T-helper 2 cell (primary cell): ENCODE data around the gene PSMC3IP.

Source experiments
- DNase-seq, 5 experiments: peaks; one replicate each; pipeline versions ENCODE4 v3.0.0 to v3.0.0-alpha.2; 2012 to 2022

The PSMC3IP gene

DNA sequence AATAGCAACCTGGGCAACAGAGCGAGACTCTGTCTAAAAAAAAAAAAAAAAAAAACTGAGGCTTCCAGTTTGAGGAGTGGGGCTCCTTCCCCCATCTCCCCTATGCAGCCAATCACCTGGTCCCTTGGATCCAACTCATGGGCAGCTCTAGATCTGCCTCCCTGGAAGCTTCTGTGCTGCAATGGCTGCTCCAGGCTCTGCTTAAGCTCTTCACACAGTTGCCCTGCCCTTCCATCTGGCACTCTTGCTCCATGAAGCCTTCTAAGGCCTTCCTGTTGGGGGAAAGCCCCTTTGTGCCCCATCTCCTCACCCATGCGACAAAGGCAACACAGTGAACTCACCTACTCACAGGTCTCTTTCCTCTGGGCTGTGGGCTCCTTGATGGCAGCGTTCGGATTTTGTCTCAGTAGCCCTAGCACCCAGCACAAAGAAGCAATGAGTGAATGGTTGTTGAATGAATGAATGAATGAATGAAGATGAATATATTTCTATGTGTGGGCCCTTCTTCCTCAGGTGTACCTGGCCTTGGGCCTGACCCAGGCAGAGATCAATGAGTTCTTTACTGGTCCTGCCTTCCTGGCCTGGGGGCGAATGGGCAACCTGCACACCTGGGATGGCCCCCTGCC, 39.6 kb downstream of the PSMC3IP start:
- no peak for DNase-seq

DNA sequence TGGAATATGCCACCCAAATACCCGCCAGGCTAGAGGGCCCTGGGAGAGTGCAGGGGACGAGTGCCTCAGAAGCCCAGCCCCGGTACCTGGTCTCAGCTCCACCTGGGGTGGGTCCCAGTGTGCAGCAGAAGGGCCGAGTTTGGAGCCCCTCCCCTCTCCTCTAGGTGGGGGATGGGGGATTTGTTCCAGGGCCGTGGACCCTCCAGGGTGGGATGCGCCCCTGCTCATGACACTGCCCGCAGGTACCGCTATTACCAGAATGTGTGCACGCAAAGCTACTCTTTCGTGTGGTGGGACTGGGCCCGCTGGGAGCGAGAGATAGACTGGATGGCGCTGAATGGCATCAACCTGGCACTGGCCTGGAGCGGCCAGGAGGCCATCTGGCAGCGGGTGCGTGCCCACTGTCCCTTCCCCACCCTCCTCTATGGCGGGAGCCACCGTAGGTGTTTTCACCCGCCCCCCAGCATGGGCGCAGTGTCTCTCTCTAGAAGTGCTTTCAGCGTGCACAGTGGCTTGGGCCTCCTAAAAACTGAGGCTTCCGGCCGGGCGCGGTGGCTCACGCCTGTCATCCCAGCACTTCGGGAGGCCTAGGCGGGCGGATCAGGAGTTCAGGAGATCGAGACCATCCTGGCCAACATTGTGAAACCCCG, 40.2 kb downstream of the PSMC3IP start:
- no peak for DNase-seq

DNA sequence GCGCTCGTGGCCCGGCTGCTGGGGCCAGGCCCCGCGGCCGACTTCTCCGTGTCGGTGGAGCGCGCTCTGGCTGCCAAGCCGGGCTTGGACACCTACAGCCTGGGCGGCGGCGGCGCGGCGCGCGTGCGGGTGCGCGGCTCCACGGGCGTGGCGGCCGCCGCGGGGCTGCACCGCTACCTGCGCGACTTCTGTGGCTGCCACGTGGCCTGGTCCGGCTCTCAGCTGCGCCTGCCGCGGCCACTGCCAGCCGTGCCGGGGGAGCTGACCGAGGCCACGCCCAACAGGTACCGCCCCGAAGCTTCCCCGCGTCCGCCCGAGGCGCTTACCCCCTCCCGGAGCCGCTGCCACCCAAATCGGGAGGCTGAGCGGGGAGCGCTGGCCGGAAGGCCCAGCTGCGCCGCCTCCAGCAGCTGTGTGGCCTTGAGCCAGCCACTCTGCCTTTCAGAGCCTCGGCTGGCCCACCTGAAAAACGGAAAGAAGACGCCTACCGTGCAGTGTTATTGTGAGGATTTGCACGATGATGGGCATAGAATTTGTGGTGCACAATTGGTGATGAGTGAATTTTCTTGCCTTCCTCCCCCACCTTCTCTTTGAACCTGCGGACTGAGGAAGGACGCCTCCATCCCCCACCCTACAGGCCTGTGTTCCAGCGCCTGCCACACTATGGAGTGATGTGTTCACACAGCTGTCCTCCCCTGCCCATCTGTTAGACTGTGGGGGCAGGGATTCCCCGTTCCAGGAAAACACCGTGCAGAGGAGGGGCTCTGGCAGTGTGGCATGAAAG, 41.0 kb downstream of the PSMC3IP start:
- DNase-seq = peak; percentile 42 to 77 (median 54)

DNA sequence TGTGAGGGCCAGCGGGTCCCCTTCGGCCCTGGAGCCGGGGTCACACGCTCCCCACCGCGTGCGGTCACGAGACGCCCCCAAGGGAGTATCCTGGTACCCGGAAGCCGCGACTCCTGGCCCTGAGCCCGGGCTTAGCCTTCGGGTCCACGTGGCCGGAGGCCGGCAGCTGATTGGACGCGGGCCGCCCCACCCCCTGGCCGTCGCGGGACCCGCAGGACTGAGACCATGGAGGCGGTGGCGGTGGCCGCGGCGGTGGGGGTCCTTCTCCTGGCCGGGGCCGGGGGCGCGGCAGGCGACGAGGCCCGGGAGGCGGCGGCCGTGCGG, 41.5 kb downstream of the PSMC3IP start, which contains the start of gene NAGLU:
Gene NAGLU (plus strand): TSS at position 194 of the 324 bp plus-strand sequence. CDS start 32 bp downstream, at position 226.
- DNase-seq = peak; percentile 63 to 86 (median 71)

DNA sequence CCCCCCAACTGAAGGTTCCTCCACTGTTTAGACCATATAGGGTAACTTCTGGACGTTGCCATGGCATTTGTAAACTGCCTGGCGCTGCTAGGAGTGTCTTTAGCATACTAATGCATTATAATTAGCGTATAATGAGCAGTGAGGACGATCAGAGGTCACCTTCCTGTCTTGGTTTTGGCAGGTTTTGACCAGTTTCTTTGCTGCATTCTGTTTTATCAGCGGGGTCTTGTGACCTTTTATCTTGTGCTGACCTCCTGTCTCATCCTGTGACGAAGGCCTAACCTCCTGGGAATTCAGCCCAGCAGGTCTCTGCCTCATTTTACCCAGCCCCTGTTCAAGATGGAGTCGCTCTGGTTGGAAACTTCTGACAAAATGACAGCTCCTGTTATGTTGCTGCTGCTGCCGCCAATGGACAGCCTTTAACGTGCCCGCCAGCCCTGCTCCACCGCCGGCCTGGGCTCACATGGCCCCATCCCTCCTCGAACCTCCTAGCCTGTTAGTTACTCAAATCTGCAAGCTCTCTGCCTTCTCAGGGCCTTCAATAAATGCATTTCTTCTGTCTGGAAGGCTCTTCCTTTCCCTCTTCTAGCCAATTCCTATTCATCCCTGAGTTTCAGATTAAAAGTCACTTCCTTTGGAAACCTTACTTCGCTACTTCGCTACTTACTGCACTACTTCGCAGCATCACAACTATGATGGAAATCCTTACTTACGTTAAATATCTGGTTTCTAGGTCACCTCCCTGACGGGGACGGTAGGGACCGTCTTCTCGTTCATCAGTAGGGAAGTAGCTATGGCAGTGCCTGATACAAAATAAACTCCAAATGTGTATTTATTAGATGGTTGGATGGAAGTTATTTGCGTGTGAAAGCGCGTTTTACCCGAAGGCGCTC, 42.1 kb downstream of the PSMC3IP start:
- no peak for DNase-seq

DNA sequence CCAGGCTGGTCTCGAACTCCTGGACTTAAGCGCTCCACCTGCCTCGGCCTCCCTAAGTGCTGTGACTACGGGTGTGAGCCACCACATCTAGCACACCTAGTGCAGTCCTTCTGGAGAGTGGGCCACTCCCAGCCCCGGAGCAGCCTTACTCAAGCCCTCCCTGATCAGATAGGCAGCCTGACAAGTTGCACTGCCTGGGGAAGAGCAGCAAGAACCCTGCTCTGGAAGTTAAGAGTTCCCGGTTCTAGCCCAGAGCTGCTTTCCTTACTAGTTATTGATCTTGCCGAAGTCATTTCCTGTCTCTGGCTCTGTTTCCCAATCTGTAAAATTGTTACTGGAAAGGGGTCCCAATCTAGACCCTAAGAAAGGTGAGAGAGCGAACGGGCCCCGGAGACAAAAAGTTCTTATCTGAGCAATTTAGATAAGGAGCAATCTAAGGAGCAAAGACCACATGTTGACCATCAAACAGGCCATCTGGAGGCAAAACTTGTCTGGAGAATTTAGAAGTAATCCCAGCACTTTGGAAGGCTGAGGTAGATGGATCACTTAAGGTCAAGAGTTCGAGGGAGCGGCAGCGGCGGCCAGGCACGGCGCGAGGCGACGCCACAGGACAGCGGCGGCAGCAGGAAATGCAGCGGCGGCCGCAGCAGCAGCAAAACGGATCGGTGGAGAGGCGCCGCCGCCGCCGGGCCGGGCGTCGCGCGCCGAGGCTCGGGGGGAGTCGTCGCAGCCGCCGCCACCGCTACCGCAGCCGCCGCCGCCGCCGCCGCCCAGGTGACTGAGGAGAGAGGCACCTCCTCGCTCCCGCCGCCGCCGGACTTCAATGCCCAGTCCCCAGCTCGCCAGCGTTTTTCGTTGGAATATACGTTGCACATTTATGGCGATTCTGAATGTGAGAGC, 45.8 kb downstream of the PSMC3IP start:
- peak; percentile 25 to 58 (median 38) for DNase-seq

DNA sequence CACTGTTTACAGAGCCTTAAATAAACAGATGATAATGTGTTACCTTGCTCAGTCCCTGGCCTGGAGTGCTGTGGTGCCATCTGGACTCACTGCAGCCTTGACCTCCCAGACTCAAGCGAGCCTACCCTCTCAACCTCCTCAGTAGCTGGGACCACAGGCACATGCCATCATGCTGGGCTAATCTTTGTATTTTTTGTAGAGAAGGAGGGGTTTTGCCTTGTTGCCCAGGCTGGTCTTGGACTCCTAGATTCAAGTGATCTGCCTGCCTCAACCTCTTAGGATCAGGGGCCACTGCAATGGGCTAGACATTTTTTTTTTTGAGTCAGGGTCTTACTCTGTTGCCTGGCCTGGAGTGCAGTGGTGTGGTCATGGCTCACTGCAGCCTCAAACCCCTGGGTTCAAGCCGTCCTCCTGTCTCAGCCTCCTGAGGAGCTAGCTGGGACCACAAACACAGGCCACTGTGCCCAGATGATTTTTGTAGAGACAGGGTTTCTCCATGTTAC, 46.5 kb downstream of the PSMC3IP start:
- no peak for DNase-seq

DNA sequence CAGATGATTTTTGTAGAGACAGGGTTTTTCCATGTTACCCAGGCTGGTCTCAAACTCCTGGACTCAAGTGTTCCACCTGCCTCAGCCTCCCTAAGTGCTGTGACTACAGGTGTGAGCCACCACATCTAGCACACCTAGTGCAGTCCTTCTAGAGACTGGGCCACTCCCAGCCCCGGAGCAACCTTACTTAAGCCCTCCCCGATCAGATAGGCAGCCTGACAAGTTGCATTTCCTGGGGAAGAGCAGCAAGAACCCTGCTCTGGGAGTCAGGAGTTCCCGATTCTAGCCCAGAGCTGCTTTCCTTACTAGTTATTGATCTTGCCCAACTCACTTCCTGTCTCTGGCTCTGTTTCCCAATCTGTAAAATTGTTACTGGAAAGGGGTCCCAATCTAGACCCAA, 48.5 kb downstream of the PSMC3IP start:
- no peak for DNase-seq

DNA sequence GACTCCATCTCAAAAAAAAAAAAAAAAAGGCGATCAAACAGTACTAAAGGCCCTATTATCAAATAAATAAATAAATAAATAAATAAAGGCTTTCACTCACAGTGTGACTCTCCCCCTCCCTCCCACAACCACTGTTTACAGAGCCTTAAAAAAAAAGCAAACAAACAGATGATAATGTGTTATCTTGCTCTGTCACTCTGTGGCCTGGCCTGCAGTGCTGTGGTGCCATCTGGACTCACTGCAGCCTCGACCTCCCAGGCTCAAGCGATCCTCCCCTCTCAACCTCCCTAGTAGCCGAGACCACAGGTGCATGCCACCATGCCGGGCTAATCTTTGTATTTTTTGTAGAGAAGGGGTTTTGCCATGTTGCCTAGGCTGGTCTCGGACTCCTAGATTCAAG, 49.6 kb downstream of the PSMC3IP start:
- no peak for DNase-seq

DNA sequence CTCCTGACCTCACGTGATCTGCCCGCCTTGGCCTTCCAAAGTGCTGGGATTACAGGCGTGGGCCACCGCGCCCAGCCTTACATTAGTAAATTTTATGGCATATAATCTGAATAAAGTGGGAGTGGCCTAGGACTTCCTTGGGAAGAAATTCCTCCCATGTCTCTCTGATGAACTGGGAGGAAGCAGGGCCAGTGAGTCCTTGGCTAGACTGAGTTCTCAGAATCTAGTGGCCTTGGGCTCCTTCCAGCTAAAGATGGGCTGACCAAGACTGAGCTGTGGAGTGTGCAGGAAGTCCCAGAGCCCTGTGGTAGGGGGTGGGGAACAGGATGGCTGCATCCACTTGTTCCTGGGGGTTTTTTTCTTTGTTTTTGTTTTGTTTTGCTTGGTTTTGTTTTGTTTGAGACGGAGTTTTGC, 51.5 kb downstream of the PSMC3IP start:
- DNase-seq = no peak

DNA sequence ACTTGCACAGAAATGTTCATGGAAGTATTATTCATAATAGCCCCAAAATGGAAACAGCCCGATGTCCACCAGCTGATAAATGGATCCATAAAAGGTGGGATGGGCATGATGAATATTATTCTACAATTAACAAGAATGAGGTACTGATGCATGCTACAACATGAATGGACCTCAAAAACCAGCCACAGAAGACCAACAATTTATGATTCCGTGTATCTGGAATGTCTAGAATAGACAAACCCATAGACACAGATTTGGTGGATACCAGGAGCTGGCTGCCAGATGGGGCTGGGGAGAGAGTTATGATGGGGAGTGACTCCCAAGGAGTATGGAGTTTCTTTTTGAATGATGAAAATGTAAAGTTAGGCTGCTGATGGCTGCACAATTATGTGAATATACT, 52.3 kb downstream of the PSMC3IP start:
- DNase-seq = no peak

DNA sequence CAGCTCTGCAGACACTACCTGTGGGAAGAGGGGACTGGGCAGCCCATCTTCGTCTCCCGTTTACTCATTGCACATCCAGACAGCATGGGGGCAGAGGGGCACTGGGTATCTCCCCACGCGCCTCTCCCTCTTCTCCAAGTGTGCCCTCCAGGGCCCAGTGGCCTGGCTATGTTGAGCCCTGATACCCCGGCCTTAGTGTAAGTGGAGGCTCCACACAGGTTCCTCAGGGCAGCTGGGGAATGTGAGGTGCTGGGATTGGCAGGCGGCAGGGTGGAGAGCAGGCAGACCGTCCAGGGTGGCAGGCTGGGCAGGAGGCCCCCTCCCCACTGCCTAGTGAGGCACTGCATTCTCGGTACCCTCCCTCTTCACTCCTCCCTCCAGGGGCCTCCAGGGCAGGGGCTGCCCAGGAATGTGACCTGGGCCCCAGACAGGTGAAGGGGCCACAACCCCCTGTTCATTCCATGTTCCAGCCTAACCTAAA, 54.7 kb downstream of the PSMC3IP start:
- DNase-seq = no peak
